HS-5 (cell line): Measurements from ENCODE around the gene OR8J1.
"Not testable (repeated sequence)": the region's sequence is repeated elsewhere in the genome, so short reads cannot be mapped to it uniquely, and the experiment has no call there.

ENCODE experiments used
- DNase-seq: peaks from one replicate; pipeline ENCODE4 v3.0.0-alpha.2; 2012; ENCODE audit warnings: low read depth

The OR8J1 gene

GRCh38 chr11:56353991-56354390, at the start of gene OR8J1:
Gene OR8J1 (plus strand): TSS chr11:56354291. CDS start chr11:56360247, 5,956 bp downstream.
- no peak for DNase-seq

GRCh38 chr11:56307836-56308235, 46.3 kb upstream of the OR8J1 start:
- DNase-seq, result no peak

GRCh38 chr11:56314844-56315243, 39.2 kb upstream of the OR8J1 start, which contains the start of gene OR8K3:
Gene OR8K3 (plus strand): TSS chr11:56315144. CDS start chr11:56318307, 3,163 bp downstream.
- DNase-seq, result no peak

GRCh38 chr11:56331861-56332491, 22.1 kb upstream of the OR8J1 start:
- no peak for DNase-seq

- no peak for DNase-seq
These were observed 20.9 kb upstream of the OR8J1 start for GRCh38 chr11:56333156-56333555.

GRCh38 chr11:56340289-56340688, 13.8 kb upstream of the OR8J1 start:
- DNase-seq, result no peak

- DNase-seq, result no peak
These were observed 8.4 kb upstream of the OR8J1 start, which contains the start of gene OR8K1 for GRCh38 chr11:56345739-56346138. Gene OR8K1 (plus strand): TSS chr11:56346039. CDS start chr11:56346039, 0 bp downstream.

- no peak for DNase-seq
These were observed 21.2 kb downstream of the OR8J1 start, which contains the start of gene OR8U1 for GRCh38 chr11:56375324-56375723. Gene OR8U1 (plus strand): TSS chr11:56375624. CDS start chr11:56375624, 0 bp downstream.

- no peak for DNase-seq
These were observed 26.0 kb downstream of the OR8J1 start for GRCh38 chr11:56380120-56380519.

GRCh38 chr11:56394381-56394780, 40.3 kb downstream of the OR8J1 start:
- no peak for DNase-seq

- DNase-seq, result no peak
These were observed 42.0 kb downstream of the OR8J1 start for GRCh38 chr11:56396047-56396446.

GRCh38 chr11:56401858-56402461, 47.9 kb downstream of the OR8J1 start:
- not testable (repeated sequence) for DNase-seq

GRCh38 chr11:56404393-56404792, 50.3 kb downstream of the OR8J1 start:
- no peak for DNase-seq

- no peak for DNase-seq
These were observed 56.7 kb downstream of the OR8J1 start for GRCh38 chr11:56410801-56411200.
